ENCODE results near the gene GRB10. TPM values are rescaled to one million over a fixed set of nuclear protein-coding genes. Genes with fewer than 3 reads are reported as not detected.
A peak's percentile ranks its signal among the peaks of the same experiment; 100 is the strongest.

GRB10 gene
- total and polyA plus RNA-seq, 5 experiments from 2014 or later, result 0.47 to 2.9 (median 1.0) TPM

- peak overlapping the region in 2 of 10 donors; percentile 40 to 58 for H3K27ac Mint-ChIP-seq
- POLR2A ChIA-PET, result no interaction called here
- no peak for ATAC-seq
These were observed 61.5 kb downstream of the GRB10 start for GRCh38 chr7:50721160-50721559.

GRCh38 chr7:50720295-50720694, 62.4 kb downstream of the GRB10 start:
- no peaks in the 10 kb centered on the region for H3K36me3 Mint-ChIP-seq
- peaks cover 0 to 3% (median 0%) of the 10 kb centered on the region in 5 donors for H3K27me3 Mint-ChIP-seq
- peaks cover 9 to 18% (median 10%) of the 10 kb centered on the region in 4 donors for H3K4me1 Mint-ChIP-seq
- POLR2A ChIA-PET, result no interaction called here
- no peaks in the 10 kb centered on the region for H3K9me3 Mint-ChIP-seq
- ATAC-seq (no peak), DNase-seq (no peak)
- H3K27ac Mint-ChIP-seq, result peak overlapping the region in 1 of 10 donors; percentile 46
- no peak overlapping the region for H3K4me3 Mint-ChIP-seq

More at GRCh38 chr7:50721160-50721559, 61.5 kb downstream of the GRB10 start:
- peaks cover 10 to 18% (median 11%) of the 10 kb centered on the region in 4 donors for H3K4me1 Mint-ChIP-seq
- peaks cover 0 to 3% (median 0%) of the 10 kb centered on the region in 5 donors for H3K27me3 Mint-ChIP-seq
- no peaks in the 10 kb centered on the region for H3K9me3 Mint-ChIP-seq
- H3K4me3 Mint-ChIP-seq, result no peak overlapping the region
- DNase-seq, result no peak
- no peaks in the 10 kb centered on the region for H3K36me3 Mint-ChIP-seq

- H3K27ac Mint-ChIP-seq, result no peak overlapping the region
- POLR2A ChIA-PET, result no interaction called here
- ATAC-seq, result no peak
- no peak overlapping the region for H3K4me3 Mint-ChIP-seq
- H3K27me3 Mint-ChIP-seq, result peaks cover 0 to 3% (median 0%) of the 10 kb centered on the region in 5 donors
- no peak for DNase-seq
- peaks cover 0 to 5% (median 0%) of the 10 kb centered on the region in 9 donors for H3K9me3 Mint-ChIP-seq
- peaks cover 3 to 8% (median 3%) of the 10 kb centered on the region in 4 donors for H3K4me1 Mint-ChIP-seq
- no peaks in the 10 kb centered on the region for H3K36me3 Mint-ChIP-seq
These were observed 63.8 kb downstream of the GRB10 start for GRCh38 chr7:50718876-50719275.

- no peak overlapping the region for H3K4me3 Mint-ChIP-seq
These were observed 64.4 kb downstream of the GRB10 start for GRCh38 chr7:50718311-50718710.

DNA sequence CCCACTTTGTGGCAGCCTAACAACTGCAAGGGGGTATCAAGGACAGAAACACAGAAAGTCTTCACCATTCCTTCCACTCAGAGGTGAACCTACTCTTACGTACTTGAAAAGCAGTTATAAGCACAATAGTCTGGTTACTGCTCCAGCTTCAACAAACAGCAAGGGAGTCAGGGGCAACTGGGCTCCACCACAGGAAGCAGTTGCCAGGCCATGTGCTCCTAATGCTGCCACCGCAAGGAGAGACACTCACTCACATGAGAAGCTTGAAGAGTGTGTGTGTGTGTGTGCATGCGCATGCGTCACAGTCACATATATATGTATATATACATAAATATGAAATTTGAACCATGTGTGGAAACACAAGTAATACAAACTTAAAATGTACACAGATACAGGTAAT, 65.5 kb downstream of the GRB10 start:
- Mint-ChIP-seq H3K4me1 (peaks cover 3 to 16% (median 11%) of the 10 kb centered on the region in 4 donors), H3K27me3 (peaks cover 0 to 3% (median 0%) of the 10 kb centered on the region in 5 donors), H3K27ac (no peak overlapping the region), H3K9me3 (peaks cover 0 to 10% (median 0%) of the 10 kb centered on the region in 9 donors), H3K36me3 (no peaks in the 10 kb centered on the region), H3K4me3 (no peak overlapping the region)
- no peak for DNase-seq
- POLR2A ChIA-PET, result no interaction called here
- ATAC-seq, result no peak

More at GRCh38 chr7:50718311-50718710, 64.4 kb downstream of the GRB10 start:
- Mint-ChIP-seq H3K36me3 (no peaks in the 10 kb centered on the region), H3K4me1 (peaks cover 3 to 10% (median 8%) of the 10 kb centered on the region in 4 donors), H3K27ac (peak overlapping the region in 2 of 10 donors; percentile 1 to 50), H3K9me3 (peaks cover 0 to 10% (median 0%) of the 10 kb centered on the region in 9 donors), H3K27me3 (peaks cover 0 to 3% (median 0%) of the 10 kb centered on the region in 5 donors)
- POLR2A ChIA-PET, result no interaction called here
- no peak for ATAC-seq
- DNase-seq, result no peak

DNA sequence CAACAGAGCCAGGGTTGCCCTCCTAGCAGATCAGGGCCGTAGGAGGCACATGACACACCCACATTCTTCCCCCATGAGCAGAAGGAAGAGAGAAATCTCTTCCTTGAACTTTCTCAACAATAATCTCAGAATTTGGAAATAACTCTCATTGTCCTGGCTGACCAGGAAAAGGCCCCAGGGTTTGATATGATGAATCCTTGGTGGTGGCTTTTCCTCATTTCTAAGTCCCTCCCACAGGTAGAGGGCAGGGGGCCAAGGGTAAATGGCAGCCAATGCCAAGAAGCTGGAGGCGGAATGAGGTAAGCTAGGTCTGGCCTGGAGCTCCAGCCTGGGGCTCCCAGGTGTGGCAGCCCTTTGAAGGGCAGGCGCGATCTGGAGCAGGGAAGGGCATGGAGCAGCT, 67.8 kb downstream of the GRB10 start:
- POLR2A ChIA-PET, result no interaction called here
- H3K4me1 Mint-ChIP-seq, result peaks cover 3 to 16% (median 12%) of the 10 kb centered on the region in 4 donors
- no peak overlapping the region for H3K27ac Mint-ChIP-seq
- DNase-seq (no peak), ATAC-seq (no peak)
- no peaks in the 10 kb centered on the region for H3K36me3 Mint-ChIP-seq
- peaks cover 0 to 10% (median 0%) of the 10 kb centered on the region in 9 donors for H3K9me3 Mint-ChIP-seq
- H3K27me3 Mint-ChIP-seq, result peaks cover 0 to 3% (median 0%) of the 10 kb centered on the region in 5 donors
- no peak overlapping the region for H3K4me3 Mint-ChIP-seq

DNA sequence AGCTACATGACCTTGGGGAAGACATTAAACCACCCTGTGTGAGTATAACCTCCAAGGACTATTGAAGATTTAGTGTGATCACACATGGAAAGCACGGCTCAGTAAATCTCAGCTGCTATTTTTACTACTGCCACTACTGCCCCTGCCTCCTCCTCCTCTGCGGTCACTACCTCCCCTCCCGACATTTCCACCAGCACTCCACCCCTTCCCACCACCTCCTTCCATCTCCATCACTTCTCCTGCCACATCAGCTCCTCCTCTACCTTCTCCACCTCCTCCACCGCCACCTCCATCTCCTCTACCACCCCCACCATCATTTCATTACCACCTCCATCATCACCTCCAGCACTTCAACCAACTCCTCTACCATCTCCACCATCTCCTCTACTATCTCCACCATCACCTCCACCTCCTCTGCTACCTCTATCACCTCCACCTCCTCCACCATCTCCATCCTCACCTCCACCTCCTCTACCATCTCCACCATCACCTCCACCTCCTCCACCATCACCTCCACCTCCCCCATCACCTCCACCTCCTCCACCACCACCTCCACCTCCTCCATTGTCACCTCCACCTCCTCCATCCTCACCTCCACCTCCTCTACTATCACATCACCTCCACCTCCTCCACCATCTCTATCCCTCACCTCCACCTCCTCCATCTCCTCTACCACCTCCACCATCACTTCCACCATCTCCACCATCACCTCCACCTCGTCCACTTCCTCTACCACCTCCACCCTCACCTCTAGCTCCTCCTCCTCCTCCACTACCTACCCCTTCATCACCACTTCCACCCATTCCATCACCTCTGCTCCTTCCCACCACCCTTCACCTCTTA, 69.4 kb downstream of the GRB10 start:
- H3K4me1 Mint-ChIP-seq, result peaks cover 3 to 16% (median 12%) of the 10 kb centered on the region in 4 donors
- DNase-seq (no peak), ATAC-seq (no peak)
- H3K36me3 Mint-ChIP-seq, result no peaks in the 10 kb centered on the region
- H3K27me3 Mint-ChIP-seq, result peaks cover 0 to 6% (median 0%) of the 10 kb centered on the region in 5 donors
- peaks cover 0 to 10% (median 0%) of the 10 kb centered on the region in 9 donors for H3K9me3 Mint-ChIP-seq
- H3K4me3 Mint-ChIP-seq, result peak overlapping the region in 1 of 10 donors; percentile 40
- peak overlapping the region in 3 of 10 donors; percentile 20 to 39 (median 30) for H3K27ac Mint-ChIP-seq
- POLR2A ChIA-PET, result interaction anchor here (0.7 kb wide), 1 partner anchor 29 kb away, joined by 6 read pairs; no protein-coding TSS in a partner anchor

DNA sequence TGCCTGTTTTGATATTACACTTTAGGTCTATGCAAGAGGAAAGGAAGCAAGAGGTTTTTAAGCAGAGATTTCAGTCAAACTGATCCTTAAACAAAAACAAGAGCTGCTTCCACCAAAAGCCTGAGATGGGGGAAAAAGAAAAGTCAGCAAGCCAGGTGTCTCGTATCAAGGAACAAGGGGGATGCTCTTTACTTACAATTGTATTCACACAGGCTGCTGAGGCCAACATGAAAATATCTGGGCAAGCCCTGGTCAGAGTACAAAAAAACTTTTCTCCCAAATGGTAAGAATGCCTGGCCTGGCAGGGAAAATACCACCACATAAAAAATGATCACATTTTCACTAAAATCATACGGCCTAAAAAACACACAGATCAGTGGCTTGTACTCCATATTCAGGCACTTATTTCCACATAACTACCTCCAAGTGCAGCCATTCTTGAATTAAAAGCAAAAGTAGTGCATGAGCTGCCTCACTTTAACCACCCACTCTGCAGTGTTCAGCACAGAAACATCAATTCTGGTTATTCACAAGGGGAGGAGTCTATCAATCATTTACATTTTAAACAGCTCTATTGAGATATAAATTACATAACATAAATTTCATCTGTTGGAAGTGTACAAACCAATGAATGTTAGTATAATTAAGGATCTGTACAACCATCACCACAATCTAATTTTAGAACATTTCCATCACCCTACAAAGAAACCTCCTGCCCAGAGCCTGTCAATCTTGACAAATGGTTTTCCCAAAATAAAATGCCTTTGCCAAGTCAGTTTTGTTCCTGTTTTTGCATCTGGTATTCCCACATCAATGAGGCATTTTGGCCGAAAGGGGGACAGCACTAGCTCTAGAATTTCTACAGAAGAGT, 70.2 kb downstream of the GRB10 start:
- H3K27me3 Mint-ChIP-seq, result peaks cover 0 to 6% (median 0%) of the 10 kb centered on the region in 5 donors
- no peak for ATAC-seq
- no peak for DNase-seq
- H3K36me3 Mint-ChIP-seq, result no peaks in the 10 kb centered on the region
- peak overlapping the region in 2 of 10 donors; percentile 39 to 48 for H3K27ac Mint-ChIP-seq
- POLR2A ChIA-PET, result no interaction called here
- H3K4me3 Mint-ChIP-seq, result no peak overlapping the region
- H3K9me3 Mint-ChIP-seq, result peaks cover 0 to 10% (median 0%) of the 10 kb centered on the region in 9 donors
- peaks cover 3 to 16% (median 12%) of the 10 kb centered on the region in 4 donors for H3K4me1 Mint-ChIP-seq

- POLR2A ChIA-PET, result no interaction called here
- ATAC-seq (no peak), DNase-seq (no peak)
- Mint-ChIP-seq H3K36me3 (no peaks in the 10 kb centered on the region), H3K27ac (peak overlapping the region in 1 of 10 donors; percentile 48), H3K27me3 (peaks cover 0 to 6% (median 0%) of the 10 kb centered on the region in 5 donors), H3K4me3 (no peak overlapping the region), H3K4me1 (peaks cover 3 to 16% (median 12%) of the 10 kb centered on the region in 4 donors), H3K9me3 (peaks cover 0 to 10% (median 0%) of the 10 kb centered on the region in 9 donors)
These were observed 71.2 kb downstream of the GRB10 start for GRCh38 chr7:50711271-50712175.

- H3K36me3 Mint-ChIP-seq, result no peaks in the 10 kb centered on the region
- DNase-seq (no peak), ATAC-seq (no peak)
- H3K27me3 Mint-ChIP-seq, result peaks cover 0 to 3% (median 0%) of the 10 kb centered on the region in 5 donors
- no peak overlapping the region for H3K4me3 Mint-ChIP-seq
- H3K9me3 Mint-ChIP-seq, result peaks cover 0 to 10% (median 0%) of the 10 kb centered on the region in 9 donors
- no peak overlapping the region for H3K27ac Mint-ChIP-seq
- POLR2A ChIA-PET, result no interaction called here
- H3K4me1 Mint-ChIP-seq, result peaks cover 3 to 15% (median 11%) of the 10 kb centered on the region in 4 donors
These were observed 72.1 kb downstream of the GRB10 start for GRCh38 chr7:50710441-50711154.

GRCh38 chr7:50709151-50709550, 73.5 kb downstream of the GRB10 start:
- POLR2A ChIA-PET, result no interaction called here
- Mint-ChIP-seq H3K36me3 (no peaks in the 10 kb centered on the region), H3K9me3 (peaks cover 0 to 9% (median 0%) of the 10 kb centered on the region in 9 donors), H3K27me3 (peaks cover 0 to 3% (median 0%) of the 10 kb centered on the region in 5 donors), H3K4me3 (no peak overlapping the region), H3K27ac (peak overlapping the region in 1 of 10 donors; percentile 11), H3K4me1 (peaks cover 0 to 14% (median 9%) of the 10 kb centered on the region in 4 donors)
- no peak for ATAC-seq
- DNase-seq, result no peak

All from naive thymus-derived CD8-positive, alpha-beta T cell (primary cell).